Smooth muscle cell of bladder (primary cell): ENCODE measurements around the gene PLXDC1. TPM values are rescaled to one million over a fixed set of nuclear protein-coding genes. Genes with fewer than 3 reads are reported as not detected.

ENCODE experiments used
- total RNA-seq: library from RNA; depleted of rRNA; stranded (reverse); fragments of >200 nt; gene quantifications from 2 replicates; pipeline ENCODE4 v1.2.3, GENCODE V29; 2014

Gene PLXDC1
- total RNA-seq, result 0.28 and 0.83 TPM in 2 replicates

GRCh38 chr17:39151150-39151942 is at the start of gene PLXDC1:
Gene PLXDC1, minus strand, starts transcription at chr17:39151637. Its CDS starts 200 bp downstream, at chr17:39151437.

GRCh38 chr17:39200070-39200879 is 48.8 kb upstream of the PLXDC1 start, which contains the start of gene RPL19:
Gene RPL19, plus strand, starts transcription at chr17:39200283. Its CDS starts 62 bp downstream, at chr17:39200345.

DNA sequence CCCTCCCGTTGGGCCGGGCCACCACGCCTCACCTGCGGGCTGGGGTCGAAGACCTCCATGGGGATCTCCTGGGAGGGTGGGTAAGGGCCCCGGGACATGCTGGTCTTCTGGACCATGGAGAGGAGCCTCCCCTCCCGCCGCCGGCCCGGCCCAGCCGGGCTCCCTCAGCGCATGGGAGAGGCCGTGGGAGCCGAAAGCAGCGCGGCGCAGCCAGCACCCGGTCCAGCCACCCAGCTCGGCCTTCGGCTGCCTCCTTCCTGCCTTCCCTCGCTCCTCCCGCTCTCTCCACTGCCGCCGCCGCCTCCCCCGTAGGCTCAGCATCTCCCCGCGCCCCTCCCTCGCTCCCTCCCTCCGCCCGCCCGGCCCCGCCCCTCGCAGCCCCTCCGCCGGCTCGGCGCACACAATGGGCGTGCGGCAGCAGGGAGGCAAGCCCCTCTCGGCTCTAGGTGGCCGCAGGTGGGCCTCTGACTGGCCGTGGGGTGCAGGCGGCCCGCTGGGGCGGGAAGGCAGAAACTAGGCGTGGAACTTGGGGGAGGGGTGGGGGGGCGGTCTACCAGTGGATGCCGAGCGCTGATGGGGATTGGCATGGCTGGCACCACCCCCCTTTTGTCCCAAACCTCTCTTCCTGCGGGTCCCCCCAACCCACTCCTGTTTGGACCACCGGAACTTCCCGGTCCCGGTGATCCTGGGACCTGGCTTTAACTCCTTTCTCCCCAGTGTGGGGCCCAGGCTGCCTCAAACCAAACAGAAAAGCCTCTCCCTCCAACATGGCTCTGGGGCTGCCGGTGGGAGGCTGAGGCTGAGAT is 46.1 kb upstream of the PLXDC1 start, which contains the start of gene CACNB1:
TSS of gene CACNB1 (minus strand) at position 290 of the 806 bp plus-strand sequence. CDS start at position 116, 174 bp downstream.

DNA sequence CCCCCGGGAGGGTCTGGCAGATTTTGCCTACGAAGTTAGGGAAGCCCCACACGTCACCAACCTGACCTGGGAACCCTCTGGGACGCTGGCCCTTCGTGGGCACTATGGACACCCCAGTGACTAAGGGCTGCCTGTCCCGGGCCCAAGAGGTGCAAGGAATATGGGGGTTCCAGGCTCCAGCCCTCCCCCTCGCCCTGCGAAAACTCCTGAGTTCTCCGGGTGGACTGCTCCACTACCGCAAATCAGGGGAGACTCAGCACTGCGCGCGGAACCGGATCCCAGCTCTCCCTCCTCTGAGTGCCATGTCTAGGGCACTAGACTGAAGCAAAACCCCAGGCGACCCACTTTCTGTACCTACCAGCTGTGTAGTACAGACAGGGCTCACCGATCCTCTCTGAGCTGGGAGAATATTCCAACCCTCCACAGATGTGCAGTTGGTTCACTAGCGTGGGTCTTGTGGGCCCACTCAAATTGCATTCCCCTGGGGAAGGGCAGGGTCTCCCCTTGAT is 14.5 kb upstream of the PLXDC1 start, which contains the start of gene ARL5C:
TSS of gene ARL5C (minus strand) at position 321 of the 509 bp plus-strand sequence. CDS start 401 bp downstream, outside the sequence.

Other genes starting within 250 kb of the PLXDC1 start
- under 0.01 TPM in 1 of 2 replicates, not detected in the other for gene FBXO47, start 184.2 kb downstream of the PLXDC1 start, total RNA-seq
- not detected in 2 replicates for gene ARL5C, start 14.5 kb upstream of the PLXDC1 start, total RNA-seq
- gene CACNB1, start 46.0 kb upstream of the PLXDC1 start, total RNA-seq, result 3.6 and 5.3 TPM in 2 replicates
- 2,335 and 2,658 TPM in 2 replicates for gene RPL19, start 48.6 kb upstream of the PLXDC1 start, total RNA-seq
- gene STAC2, start 74.3 kb upstream of the PLXDC1 start, total RNA-seq, result not detected in 2 replicates
- 10.7 and 12.6 TPM in 2 replicates for gene FBXL20, start 250.0 kb upstream of the PLXDC1 start, total RNA-seq